ENCODE data around the gene KCNMA1.

DNA sequence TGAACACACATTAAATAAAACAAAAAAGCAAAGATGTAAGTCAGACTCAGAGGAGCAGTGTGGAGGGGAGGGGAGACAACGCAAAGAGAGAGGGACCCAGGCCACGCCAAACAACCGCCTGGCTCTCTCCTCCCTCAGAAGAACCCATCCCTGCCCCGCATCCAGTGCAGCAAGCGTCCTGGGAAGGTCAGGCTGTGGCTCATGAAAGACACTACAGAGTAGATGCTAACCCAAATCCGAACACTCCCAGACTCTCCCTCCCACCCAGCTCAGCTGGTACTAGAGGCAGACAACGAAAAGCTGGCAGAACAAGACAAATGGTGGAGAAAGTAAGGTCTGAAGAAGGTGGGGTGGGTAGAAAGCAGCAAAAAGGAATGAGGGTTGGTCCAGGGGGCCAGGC is 39.0 kb downstream of the KCNMA1 start:
- TF ChIP-seq POLR2AphosphoS5 (IDR thresholded peaks at IDR 0.05; ENCODE audit: insufficient read depth in 1 of 2, low read depth in 1 of 2): no peak
- no peak for TF ChIP-seq POLR2A (IDR thresholded peaks at IDR 0.05)
- TF ChIP-seq, protein P1, sequence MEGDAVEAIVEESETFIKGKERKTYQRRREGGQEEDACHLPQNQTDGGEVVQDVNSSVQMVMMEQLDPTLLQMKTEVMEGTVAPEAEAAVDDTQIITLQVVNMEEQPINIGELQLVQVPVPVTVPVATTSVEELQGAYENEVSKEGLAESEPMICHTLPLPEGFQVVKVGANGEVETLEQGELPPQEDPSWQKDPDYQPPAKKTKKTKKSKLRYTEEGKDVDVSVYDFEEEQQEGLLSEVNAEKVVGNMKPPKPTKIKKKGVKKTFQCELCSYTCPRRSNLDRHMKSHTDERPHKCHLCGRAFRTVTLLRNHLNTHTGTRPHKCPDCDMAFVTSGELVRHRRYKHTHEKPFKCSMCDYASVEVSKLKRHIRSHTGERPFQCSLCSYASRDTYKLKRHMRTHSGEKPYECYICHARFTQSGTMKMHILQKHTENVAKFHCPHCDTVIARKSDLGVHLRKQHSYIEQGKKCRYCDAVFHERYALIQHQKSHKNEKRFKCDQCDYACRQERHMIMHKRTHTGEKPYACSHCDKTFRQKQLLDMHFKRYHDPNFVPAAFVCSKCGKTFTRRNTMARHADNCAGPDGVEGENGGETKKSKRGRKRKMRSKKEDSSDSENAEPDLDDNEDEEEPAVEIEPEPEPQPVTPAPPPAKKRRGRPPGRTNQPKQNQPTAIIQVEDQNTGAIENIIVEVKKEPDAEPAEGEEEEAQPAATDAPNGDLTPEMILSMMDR (IDR thresholded peaks at IDR 0.05): no peak

All from vagina (tissue), 2 donors.